Measurements from ENCODE around the gene PSME3.

- no peak for TF ChIP-seq POLR2AphosphoS5 (IDR thresholded peaks at IDR 0.05; ENCODE audit: low read depth, low read length)
- TF ChIP-seq, protein P1, sequence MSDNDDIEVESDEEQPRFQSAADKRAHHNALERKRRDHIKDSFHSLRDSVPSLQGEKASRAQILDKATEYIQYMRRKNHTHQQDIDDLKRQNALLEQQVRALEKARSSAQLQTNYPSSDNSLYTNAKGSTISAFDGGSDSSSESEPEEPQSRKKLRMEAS (IDR thresholded peaks at IDR 0.05; ENCODE audit: low read depth), result no peak
- TF ChIP-seq CTCF (IDR thresholded peaks at IDR 0.05), result no peak
- TF ChIP-seq YY1 (IDR thresholded peaks at IDR 0.05; ENCODE audit: low read depth), result no peak
- no peak for TF ChIP-seq USF1 (IDR thresholded peaks at IDR 0.05; ENCODE audit: borderline replicate concordance, low read depth)
- no peak for TF ChIP-seq GATA2 (CRISPR knock-in tag; IDR thresholded peaks at IDR 0.05)
Observed at GRCh38 chr17:42783791-42784138, 49.4 kb upstream of the PSME3 start.
